Astrocyte of the cerebellum (primary cell): ENCODE data around the gene ISLR2.

Source experiments
- DNase-seq: peaks from one replicate; pipeline ENCODE4 v3.0.0-alpha.2; 2011; ENCODE audit warnings: low read depth
- H3K4me3 ChIP-seq: 2 replicates; pipeline ENCODE4 v1.5.1; 2011; ENCODE audit warnings: mild to moderate bottlenecking, low read depth, low read length, moderate library complexity
- CTCF ChIP-seq: IDR thresholded peaks from 2 replicates; pipeline ENCODE4 v1.5.1; 2012; ENCODE audit warnings: low read length, low read depth, moderate library complexity, mild to moderate bottlenecking; ENCODE audit errors: missing control alignments
- in situ Hi-C: cut with HindIII; loops from 2 replicates; pipeline ENCODE4 v1.10.0; 2017; ENCODE audit warnings: low sequenced_read_pairs

ISLR2 gene

GRCh38 chr15:74120426-74120825 is 10.0 kb upstream of the ISLR2 start:
- in situ Hi-C loops: no loop called here
- no peak for TF ChIP-seq CTCF
- DNase-seq: no peak
- H3K4me3 ChIP-seq: no peak overlapping the region

- TF ChIP-seq CTCF: no peak
- in situ Hi-C loops: no loop called here
- no peak for DNase-seq
- H3K4me3 ChIP-seq: no peak overlapping the region
Observed at GRCh38 chr15:74121039-74121438, 9.3 kb upstream of the ISLR2 start.

GRCh38 chr15:74121858-74122257 is 8.5 kb upstream of the ISLR2 start:
- no peak for DNase-seq
- no peak overlapping the region for H3K4me3 ChIP-seq
- in situ Hi-C loops: no loop called here
- no peak for TF ChIP-seq CTCF

GRCh38 chr15:74122403-74123130 is 7.8 kb upstream of the ISLR2 start:
- no peak for TF ChIP-seq CTCF
- in situ Hi-C loops: no loop called here
- H3K4me3 ChIP-seq: no peak overlapping the region
- DNase-seq: no peak

GRCh38 chr15:74123131-74123429 is 7.3 kb upstream of the ISLR2 start:
- in situ Hi-C loops: no loop called here
- no peak overlapping the region for H3K4me3 ChIP-seq
- TF ChIP-seq CTCF: no peak
- no peak for DNase-seq

GRCh38 chr15:74123658-74124057 is 6.7 kb upstream of the ISLR2 start:
- DNase-seq: no peak
- TF ChIP-seq CTCF: no peak
- H3K4me3 ChIP-seq: no peak overlapping the region
- in situ Hi-C loops: no loop called here
